ENCODE results near the gene MKRN1. TPM values are rescaled to one million over a fixed set of nuclear protein-coding genes. Genes with fewer than 3 reads are reported as not detected.

The MKRN1 gene
- polyA plus RNA-seq, 1 donor (not counting 4 experiments of a cell fraction or from before 2014, with no cell fraction given): 52.9 TPM

- no peaks in the 10 kb centered on the region for H4K20me1 ChIP-seq (ENCODE audit: control insufficient read depth, extremely low read depth, insufficient read depth, low read length)
- TF ChIP-seq EZH2 (IDR thresholded peaks at IDR 0.05; ENCODE audit: low read length) (no peak), CTCF (optimal IDR thresholded peaks at IDR 0.05 in 1 of 3, IDR thresholded peaks at IDR 0.05 in 1 of 3, conservative IDR thresholded peaks at IDR 0.05 in 1 of 3; ENCODE audit: extremely low read depth in 1 of 3, insufficient read depth in 2 of 3, low read length in 3 of 3) (no peak)
- H3K9me3 ChIP-seq (ENCODE audit: control insufficient read depth, low read depth, low read length): no peaks in the 10 kb centered on the region
- DNase-seq (ENCODE audit: low read depth, low spot score) (no peak), FAIRE-seq (no peak)
- H3K9me1 ChIP-seq (ENCODE audit: control insufficient read depth, extremely low read depth, insufficient read depth, low read length): no peaks in the 10 kb centered on the region
- peak overlapping the region; percentile 74 for H2AFZ ChIP-seq (ENCODE audit: control insufficient read depth, low read length)
- dilution Hi-C loops (cut with MboI; ENCODE audit: extremely low pct_ligation_motif_present, low sequenced_read_pairs): no loop called here
- peak overlapping the region in 1 of 3 experiments; percentile 19 for H3K4me3 ChIP-seq (ENCODE audit: control insufficient read depth in 2 of 3, extremely low read depth in 1 of 3, insufficient read depth in 2 of 3, low read depth in 1 of 3, low read length in 3 of 3)
- no peaks in the 10 kb centered on the region for H3K27me3 ChIP-seq (ENCODE audit: control insufficient read depth, extremely low read depth, insufficient read depth, low read length)
- H3K4me1 ChIP-seq (ENCODE audit: control insufficient read depth, extremely low read depth, insufficient read depth, low read length): peaks cover 6% of the 10 kb centered on the region
- no peak overlapping the region for H3K27ac ChIP-seq (ENCODE audit: control insufficient read depth, insufficient read depth, low read length)
- H3K4me2 ChIP-seq (ENCODE audit: control insufficient read depth, extremely low read depth, insufficient read depth, low read depth, low read length): peak overlapping the region; percentile 9
- H3K79me2 ChIP-seq (ENCODE audit: control insufficient read depth, insufficient read depth, low read length): no peaks in the 10 kb centered on the region
- H3K36me3 ChIP-seq (ENCODE audit: control insufficient read depth in 2 of 2, extremely low read depth in 1 of 2, insufficient read depth in 2 of 2, low read length in 2 of 2): no peaks in the 10 kb centered on the region
- H3K9ac ChIP-seq (ENCODE audit: control insufficient read depth, extremely low read depth, insufficient read depth, low read length): no peak overlapping the region
These were observed 6.4 kb upstream of the MKRN1 start for GRCh38 chr7:140485500-140486265.

- no peak overlapping the region for H3K4me2 ChIP-seq (ENCODE audit: control insufficient read depth, extremely low read depth, insufficient read depth, low read depth, low read length)
- no peaks in the 10 kb centered on the region for H3K27me3 ChIP-seq (ENCODE audit: control insufficient read depth, extremely low read depth, insufficient read depth, low read length)
- H3K79me2 ChIP-seq (ENCODE audit: control insufficient read depth, insufficient read depth, low read length): no peaks in the 10 kb centered on the region
- H3K36me3 ChIP-seq (ENCODE audit: control insufficient read depth in 2 of 2, extremely low read depth in 1 of 2, insufficient read depth in 2 of 2, low read length in 2 of 2): no peaks in the 10 kb centered on the region
- no peaks in the 10 kb centered on the region for H3K9me1 ChIP-seq (ENCODE audit: control insufficient read depth, extremely low read depth, insufficient read depth, low read length)
- H3K9me3 ChIP-seq (ENCODE audit: control insufficient read depth, low read depth, low read length): no peaks in the 10 kb centered on the region
- peaks cover 6% of the 10 kb centered on the region for H3K4me1 ChIP-seq (ENCODE audit: control insufficient read depth, extremely low read depth, insufficient read depth, low read length)
- H3K27ac ChIP-seq (ENCODE audit: control insufficient read depth, insufficient read depth, low read length): no peak overlapping the region
- dilution Hi-C loops (cut with MboI; ENCODE audit: extremely low pct_ligation_motif_present, low sequenced_read_pairs): no loop called here
- H3K9ac ChIP-seq (ENCODE audit: control insufficient read depth, extremely low read depth, insufficient read depth, low read length): no peak overlapping the region
- H2AFZ ChIP-seq (ENCODE audit: control insufficient read depth, low read length): no peak overlapping the region
- no peak overlapping the region for H3K4me3 ChIP-seq (ENCODE audit: control insufficient read depth in 2 of 3, extremely low read depth in 1 of 3, insufficient read depth in 2 of 3, low read depth in 1 of 3, low read length in 3 of 3)
- no peak for TF ChIP-seq EZH2 (IDR thresholded peaks at IDR 0.05; ENCODE audit: low read length)
- no peak for TF ChIP-seq CTCF (optimal IDR thresholded peaks at IDR 0.05 in 1 of 3, IDR thresholded peaks at IDR 0.05 in 1 of 3, conservative IDR thresholded peaks at IDR 0.05 in 1 of 3; ENCODE audit: extremely low read depth in 1 of 3, insufficient read depth in 2 of 3, low read length in 3 of 3)
- FAIRE-seq: no peak
- no peaks in the 10 kb centered on the region for H4K20me1 ChIP-seq (ENCODE audit: control insufficient read depth, extremely low read depth, insufficient read depth, low read length)
- DNase-seq (ENCODE audit: low read depth, low spot score): no peak
These were observed 5.7 kb upstream of the MKRN1 start for GRCh38 chr7:140484951-140485499.
